NB4 (cell line): ENCODE data around the gene SH3PXD2A.

ENCODE experiments used
- MYC ChIP-seq: IDR thresholded peaks from 2 replicates; pipeline ENCODE4 v1.6.1; 2011; ENCODE audit warnings: low read depth, low read length
- POLR2A ChIP-seq: IDR thresholded peaks from 2 replicates; pipeline ENCODE4 v1.6.1; 2011; ENCODE audit warnings: mild to moderate bottlenecking; ENCODE audit not compliant: insufficient read length; ENCODE audit errors: extremely low read depth
- TF ChIP-seq, protein P1 (sequence below): IDR thresholded peaks from one replicate; pipeline ENCODE4 v1.5.1; 2012; ENCODE audit warnings: low read depth, low read length
- TF ChIP-seq, protein P2 (sequence below): IDR thresholded peaks from 2 replicates; pipeline ENCODE4 v1.6.1; 2011; ENCODE audit warnings: low read depth, low read length

GRCh38 chr10:103818765-103819374 lies 36.5 kb downstream of the SH3PXD2A start:
- TF ChIP-seq, protein P1, sequence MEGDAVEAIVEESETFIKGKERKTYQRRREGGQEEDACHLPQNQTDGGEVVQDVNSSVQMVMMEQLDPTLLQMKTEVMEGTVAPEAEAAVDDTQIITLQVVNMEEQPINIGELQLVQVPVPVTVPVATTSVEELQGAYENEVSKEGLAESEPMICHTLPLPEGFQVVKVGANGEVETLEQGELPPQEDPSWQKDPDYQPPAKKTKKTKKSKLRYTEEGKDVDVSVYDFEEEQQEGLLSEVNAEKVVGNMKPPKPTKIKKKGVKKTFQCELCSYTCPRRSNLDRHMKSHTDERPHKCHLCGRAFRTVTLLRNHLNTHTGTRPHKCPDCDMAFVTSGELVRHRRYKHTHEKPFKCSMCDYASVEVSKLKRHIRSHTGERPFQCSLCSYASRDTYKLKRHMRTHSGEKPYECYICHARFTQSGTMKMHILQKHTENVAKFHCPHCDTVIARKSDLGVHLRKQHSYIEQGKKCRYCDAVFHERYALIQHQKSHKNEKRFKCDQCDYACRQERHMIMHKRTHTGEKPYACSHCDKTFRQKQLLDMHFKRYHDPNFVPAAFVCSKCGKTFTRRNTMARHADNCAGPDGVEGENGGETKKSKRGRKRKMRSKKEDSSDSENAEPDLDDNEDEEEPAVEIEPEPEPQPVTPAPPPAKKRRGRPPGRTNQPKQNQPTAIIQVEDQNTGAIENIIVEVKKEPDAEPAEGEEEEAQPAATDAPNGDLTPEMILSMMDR, result no peak
- TF ChIP-seq POLR2A, result no peak
- TF ChIP-seq, protein P2, sequence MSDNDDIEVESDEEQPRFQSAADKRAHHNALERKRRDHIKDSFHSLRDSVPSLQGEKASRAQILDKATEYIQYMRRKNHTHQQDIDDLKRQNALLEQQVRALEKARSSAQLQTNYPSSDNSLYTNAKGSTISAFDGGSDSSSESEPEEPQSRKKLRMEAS, result no peak
- no peak for TF ChIP-seq MYC
